ENCODE results near the gene PIAS4.
"Not testable (repeated sequence)": the region's sequence is repeated elsewhere in the genome, so short reads cannot be mapped to it uniquely, and the experiment has no call there.

PIAS4 gene

DNA sequence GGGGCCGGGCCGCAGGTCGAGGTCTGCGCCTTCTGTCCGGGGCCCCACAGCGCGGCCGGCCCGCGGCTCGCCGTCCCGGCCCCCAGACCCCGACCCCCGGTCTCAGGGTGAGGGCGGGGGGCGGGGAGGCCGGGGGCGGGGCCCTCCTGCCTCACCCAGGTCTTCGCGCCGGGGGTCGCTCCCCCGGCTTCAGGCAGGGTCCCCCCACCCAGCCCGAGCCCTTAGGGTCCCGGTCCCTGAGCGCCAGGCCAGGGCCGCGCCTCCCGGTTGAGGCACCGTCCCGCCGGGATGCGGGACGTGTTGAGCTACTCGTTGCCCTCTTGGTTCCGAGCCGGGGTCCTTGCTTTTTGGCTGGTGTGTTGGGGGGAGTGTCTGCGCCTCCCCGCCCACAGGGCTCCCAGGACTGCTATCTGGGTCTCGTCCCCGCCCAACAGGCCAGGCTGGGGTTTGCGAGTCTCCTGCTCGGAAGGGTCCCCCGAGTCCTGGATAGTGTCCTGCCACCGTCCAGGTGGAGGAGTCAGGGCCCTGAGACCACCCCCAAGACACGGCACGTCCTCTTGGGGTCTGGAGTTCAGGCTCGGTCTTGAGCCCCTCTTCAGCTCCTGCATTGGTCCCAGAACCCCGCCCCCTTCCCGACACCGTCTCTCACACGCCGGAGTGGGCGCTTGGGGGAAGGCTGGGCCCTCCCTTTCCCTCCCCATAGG, 452 bp downstream of the PIAS4 start:
- H3K27me3 ChIP-seq (ENCODE audit: insufficient read depth, poor library complexity, severe bottlenecking) = no peaks in the 10 kb centered on the region
- H3K36me3 ChIP-seq (ENCODE audit: low read depth) = peaks cover under 1% of the 10 kb centered on the region
- peak overlapping the region; percentile 88 for H3K4me3 ChIP-seq (ENCODE audit: severe bottlenecking)
- peaks cover 7% of the 10 kb centered on the region for H3K4me1 ChIP-seq (ENCODE audit: insufficient read depth, poor library complexity, severe bottlenecking)
- TF ChIP-seq, protein P1, sequence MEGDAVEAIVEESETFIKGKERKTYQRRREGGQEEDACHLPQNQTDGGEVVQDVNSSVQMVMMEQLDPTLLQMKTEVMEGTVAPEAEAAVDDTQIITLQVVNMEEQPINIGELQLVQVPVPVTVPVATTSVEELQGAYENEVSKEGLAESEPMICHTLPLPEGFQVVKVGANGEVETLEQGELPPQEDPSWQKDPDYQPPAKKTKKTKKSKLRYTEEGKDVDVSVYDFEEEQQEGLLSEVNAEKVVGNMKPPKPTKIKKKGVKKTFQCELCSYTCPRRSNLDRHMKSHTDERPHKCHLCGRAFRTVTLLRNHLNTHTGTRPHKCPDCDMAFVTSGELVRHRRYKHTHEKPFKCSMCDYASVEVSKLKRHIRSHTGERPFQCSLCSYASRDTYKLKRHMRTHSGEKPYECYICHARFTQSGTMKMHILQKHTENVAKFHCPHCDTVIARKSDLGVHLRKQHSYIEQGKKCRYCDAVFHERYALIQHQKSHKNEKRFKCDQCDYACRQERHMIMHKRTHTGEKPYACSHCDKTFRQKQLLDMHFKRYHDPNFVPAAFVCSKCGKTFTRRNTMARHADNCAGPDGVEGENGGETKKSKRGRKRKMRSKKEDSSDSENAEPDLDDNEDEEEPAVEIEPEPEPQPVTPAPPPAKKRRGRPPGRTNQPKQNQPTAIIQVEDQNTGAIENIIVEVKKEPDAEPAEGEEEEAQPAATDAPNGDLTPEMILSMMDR (IDR thresholded peaks at IDR 0.05; ENCODE audit: poor library complexity, severe bottlenecking) = no peak
- no peak for DNase-seq (ENCODE audit: low spot score)
- ATAC-seq (ENCODE audit: low read depth) = no peak
- no peaks in the 10 kb centered on the region for H3K9me3 ChIP-seq (ENCODE audit: severe bottlenecking)
- H3K27ac ChIP-seq (ENCODE audit: poor library complexity, severe bottlenecking) = peak overlapping the region; percentile 45

DNA sequence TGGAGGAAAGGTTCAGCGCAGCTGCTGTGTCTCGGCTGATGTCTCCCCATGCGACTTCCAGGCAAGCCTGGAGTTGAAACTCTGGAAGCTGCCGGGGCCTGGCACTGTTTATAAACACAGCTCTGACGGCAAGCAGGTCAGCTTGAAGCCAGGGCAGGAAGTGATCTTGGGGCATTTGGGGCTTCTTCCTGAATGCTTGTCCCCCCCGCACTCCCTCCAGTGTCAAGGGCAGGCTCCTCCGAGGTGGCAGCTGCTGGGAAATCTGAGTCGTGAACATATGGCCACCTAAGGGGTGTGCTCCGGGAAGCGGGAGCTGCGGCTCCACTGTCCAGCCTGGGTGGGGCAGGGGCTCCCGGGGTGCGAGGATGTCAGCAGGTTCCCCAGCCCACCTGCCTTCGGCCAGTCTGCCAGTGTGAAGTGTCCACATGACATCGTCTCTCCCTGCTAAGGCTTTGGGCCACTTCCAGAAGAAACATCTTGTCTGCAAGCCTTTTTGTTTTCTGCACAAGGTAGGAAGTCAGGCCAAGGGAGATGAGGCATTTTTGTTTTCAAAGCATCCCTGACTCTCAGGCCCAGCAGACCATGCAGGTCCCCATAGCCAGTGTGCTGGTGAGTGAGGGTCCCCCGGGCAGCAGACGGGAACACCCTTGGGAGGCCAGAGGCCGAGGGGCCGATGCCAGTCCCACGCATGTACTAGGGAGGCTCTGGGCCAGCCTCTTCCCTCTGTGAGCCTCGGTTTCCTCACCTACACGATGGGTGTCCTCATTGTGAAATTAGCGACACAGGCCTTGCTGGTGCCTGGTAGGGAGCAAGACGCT, 2.7 kb downstream of the PIAS4 start:
- DNase-seq (ENCODE audit: low spot score) = no peak
- H3K4me1 ChIP-seq (ENCODE audit: insufficient read depth, poor library complexity, severe bottlenecking) = peaks cover 7% of the 10 kb centered on the region
- no peak overlapping the region for H3K27ac ChIP-seq (ENCODE audit: poor library complexity, severe bottlenecking)
- H3K36me3 ChIP-seq (ENCODE audit: low read depth) = peaks cover 19% of the 10 kb centered on the region
- H3K9me3 ChIP-seq (ENCODE audit: severe bottlenecking) = no peaks in the 10 kb centered on the region
- no peaks in the 10 kb centered on the region for H3K27me3 ChIP-seq (ENCODE audit: insufficient read depth, poor library complexity, severe bottlenecking)
- no peak for ATAC-seq (ENCODE audit: low read depth)
- TF ChIP-seq, protein P1 (IDR thresholded peaks at IDR 0.05; ENCODE audit: poor library complexity, severe bottlenecking) = no peak
- no peak overlapping the region for H3K4me3 ChIP-seq (ENCODE audit: severe bottlenecking)

GRCh38 chr19:4010808-4011110, 3.2 kb downstream of the PIAS4 start:
- H3K4me1 ChIP-seq (ENCODE audit: insufficient read depth, poor library complexity, severe bottlenecking) = peaks cover 7% of the 10 kb centered on the region

GRCh38 chr19:4011430-4011829, 3.9 kb downstream of the PIAS4 start:
- not testable (repeated sequence) for H3K4me3 ChIP-seq (ENCODE audit: severe bottlenecking); H3K27me3 ChIP-seq (ENCODE audit: insufficient read depth, poor library complexity, severe bottlenecking); DNase-seq (ENCODE audit: low spot score); ATAC-seq (ENCODE audit: low read depth); H3K27ac ChIP-seq (ENCODE audit: poor library complexity, severe bottlenecking); H3K4me1 ChIP-seq (ENCODE audit: insufficient read depth, poor library complexity, severe bottlenecking); H3K9me3 ChIP-seq (ENCODE audit: severe bottlenecking)
- peaks cover 21% of the 10 kb centered on the region for H3K36me3 ChIP-seq (ENCODE audit: low read depth)

More at GRCh38 chr19:4010808-4011110, 3.2 kb downstream of the PIAS4 start:
- DNase-seq (ENCODE audit: low spot score) (no peak), ATAC-seq (ENCODE audit: low read depth) (no peak)
- H3K27me3 ChIP-seq (ENCODE audit: insufficient read depth, poor library complexity, severe bottlenecking) = no peaks in the 10 kb centered on the region
- TF ChIP-seq, protein P1 (IDR thresholded peaks at IDR 0.05; ENCODE audit: poor library complexity, severe bottlenecking) = no peak
- H3K4me3 ChIP-seq (ENCODE audit: severe bottlenecking) = no peak overlapping the region
- H3K36me3 ChIP-seq (ENCODE audit: low read depth) = peaks cover 21% of the 10 kb centered on the region
- H3K9me3 ChIP-seq (ENCODE audit: severe bottlenecking) = no peaks in the 10 kb centered on the region
- no peak overlapping the region for H3K27ac ChIP-seq (ENCODE audit: poor library complexity, severe bottlenecking)

DNA sequence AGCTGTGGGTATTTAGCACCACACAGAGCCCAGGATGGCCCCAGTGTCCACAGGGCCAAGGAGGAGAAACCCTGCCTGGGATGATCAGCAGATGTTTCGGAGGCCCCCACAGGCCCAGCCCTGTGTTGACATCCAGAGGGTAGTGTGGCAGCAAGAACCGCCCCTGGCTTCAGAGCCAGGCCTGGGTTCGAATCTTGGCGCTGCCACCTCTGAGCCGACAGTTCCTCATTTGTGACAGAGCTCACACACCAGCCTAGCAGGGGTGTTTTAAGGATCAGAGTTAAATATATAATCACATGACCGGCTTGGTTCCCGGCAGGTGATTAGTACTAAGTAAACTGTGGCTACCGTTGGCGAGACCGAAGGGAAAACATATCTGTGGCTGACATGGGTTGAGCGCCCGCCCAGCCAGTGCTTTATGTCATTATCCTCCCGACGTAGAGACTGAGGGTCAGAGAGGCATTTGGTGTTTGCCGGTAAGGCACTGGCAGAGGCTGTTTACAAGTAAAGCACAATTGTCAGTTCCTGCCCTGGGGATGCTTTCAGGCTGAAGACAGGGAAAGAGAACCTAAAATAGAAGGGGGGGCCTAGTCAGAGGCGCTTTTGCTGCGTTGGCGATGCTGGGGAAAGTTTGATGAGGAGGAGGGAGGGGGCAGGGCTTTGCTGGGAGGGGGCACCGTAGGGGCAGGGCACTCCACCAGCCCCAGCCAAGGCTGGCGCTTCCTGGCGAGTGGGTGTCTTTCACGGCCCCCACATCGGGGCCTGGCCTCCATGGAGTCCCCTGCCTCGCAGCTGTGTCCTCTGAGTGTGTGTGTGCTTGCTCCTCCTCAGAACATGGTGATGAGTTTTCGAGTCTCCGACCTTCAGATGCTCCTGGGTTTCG, 4.8 kb downstream of the PIAS4 start:
- DNase-seq (ENCODE audit: low spot score) (no peak), ATAC-seq (ENCODE audit: low read depth) (no peak)
- Histone ChIP-seq H3K36me3 (ENCODE audit: low read depth) (peaks cover 21% of the 10 kb centered on the region), H3K4me3 (ENCODE audit: severe bottlenecking) (no peak overlapping the region), H3K9me3 (ENCODE audit: severe bottlenecking) (no peaks in the 10 kb centered on the region), H3K27ac (ENCODE audit: poor library complexity, severe bottlenecking) (no peak overlapping the region), H3K27me3 (ENCODE audit: insufficient read depth, poor library complexity, severe bottlenecking) (no peaks in the 10 kb centered on the region), H3K4me1 (ENCODE audit: insufficient read depth, poor library complexity, severe bottlenecking) (peaks cover 4% of the 10 kb centered on the region)
- TF ChIP-seq, protein P1 (IDR thresholded peaks at IDR 0.05; ENCODE audit: poor library complexity, severe bottlenecking) = no peak

Measured in RWPE2 (cell line).